Measurements from ENCODE around the gene THBS3. TPM values are rescaled to one million over a fixed set of nuclear protein-coding genes. Genes with fewer than 3 reads are reported as not detected.

THBS3 gene
- total and polyA plus RNA-seq, 9 of the 15 experiments (the other 6 are each of a cell fraction or from before 2014, with no cell fraction given): 0.59 to 8.3 (median 3.2) TPM

GRCh38 chr1:155227261-155228095 is 19.8 kb upstream of the THBS3 start (continued):
- peak; percentile 98 for TF ChIP-seq E2F8 (IDR thresholded peaks at IDR 0.05; ENCODE audit: low read depth, partially characterized antibody)
- TF ChIP-seq FIP1L1 (IDR thresholded peaks at IDR 0.05; ENCODE audit: low read depth, low read length, poor library complexity, severe bottlenecking): peak; percentile 1
- no peak for TF ChIP-seq POLR3A (IDR thresholded peaks at IDR 0.05; ENCODE audit: borderline replicate concordance, extremely low read depth, insufficient read depth, insufficient read length)
- 0 out of 2 replicates have a peak, but pooled peaks have one; percentile 16 for TF ChIP-seq ZNF239 (CRISPR knock-in tag; IDR thresholded peaks at IDR 0.05)
- TF ChIP-seq STAT5B (CRISPR knock-in tag; IDR thresholded peaks at IDR 0.05): no peak
- TF ChIP-seq E2F5 (CRISPR knock-in tag; IDR thresholded peaks at IDR 0.05): peak; percentile 92
- peak; percentile 94 for TF ChIP-seq ZBTB2 (IDR thresholded peaks at IDR 0.05)
- peak; percentile 80 for TF ChIP-seq BHLHE40 (IDR thresholded peaks at IDR 0.05; ENCODE audit: low read length)
- TF ChIP-seq ZNF232 (CRISPR knock-in tag; IDR thresholded peaks at IDR 0.05): peak; percentile 37; the same call in 1 of the 2 replicates
- TF ChIP-seq ZNF639 (CRISPR knock-in tag; conservative IDR thresholded peaks at IDR 0.05 in 1 of 2, IDR thresholded peaks at IDR 0.05 in 1 of 2): peak in 1 of 2 experiments; percentile 51; a peak in 1 of 4 replicates
- peak; percentile 43; the same call in 1 of the 2 replicates for TF ChIP-seq L3MBTL2 (IDR thresholded peaks at IDR 0.05)
- TF ChIP-seq CGGBP1 (CRISPR knock-in tag; IDR thresholded peaks at IDR 0.05): peak; percentile 21; the same call in 1 of the 2 replicates
- peak in 2 of 3 experiments; percentile 21 to 75 for TF ChIP-seq YY1 (IDR thresholded peaks at IDR 0.05; ENCODE audit: borderline replicate concordance in 1 of 3, control insufficient read depth in 1 of 3, extremely low read depth in 1 of 3, insufficient read depth in 3 of 3, insufficient read length in 1 of 3, insufficient replicate concordance in 2 of 3, low read depth in 1 of 3, low read length in 2 of 3)
